Trophoblast cell (in vitro differentiated cells and primary cell): Measurements from ENCODE around the gene BIRC7.

Experiments used
- DNase-seq, 2 donors: peaks; one replicate each; pipeline ENCODE4 v3.0.0-alpha.2; 2016
- H2AFZ ChIP-seq: 2 replicates; pipeline ENCODE4 v1.6.1; 2013; ENCODE audit warnings: low read length, moderate library complexity, mild to moderate bottlenecking; ENCODE audit not compliant: insufficient read depth, poor library complexity
- H2AK5ac ChIP-seq: 2 replicates; pipeline ENCODE4 v1.6.1; 2013; ENCODE audit warnings: mild to moderate bottlenecking, low read length
- H2BK120ac ChIP-seq: 2 replicates; pipeline ENCODE4 v1.6.1; 2013; ENCODE audit warnings: low read length, mild to moderate bottlenecking, moderate library complexity; ENCODE audit not compliant: insufficient read depth, poor library complexity
- H2BK12ac ChIP-seq: 2 replicates; pipeline ENCODE4 v1.6.1; 2013; ENCODE audit warnings: mild to moderate bottlenecking, low read length, moderate library complexity
- H2BK5ac ChIP-seq: 2 replicates; pipeline ENCODE4 v1.6.1; 2013; ENCODE audit warnings: low read length, low read depth, moderate library complexity, mild to moderate bottlenecking; ENCODE audit not compliant: poor library complexity
- H3K14ac ChIP-seq: 2 replicates; pipeline ENCODE4 v1.6.1; 2013; ENCODE audit warnings: mild to moderate bottlenecking, low read length
- H3K18ac ChIP-seq: 2 replicates; pipeline ENCODE4 v1.6.1; 2013; ENCODE audit warnings: mild to moderate bottlenecking, low read length
- H3K23ac ChIP-seq: 2 replicates; pipeline ENCODE4 v1.6.1; 2013; ENCODE audit warnings: low read length
- H3K27ac ChIP-seq: 2 replicates; pipeline ENCODE4 v1.5.1; 2013; ENCODE audit warnings: low read depth, mild to moderate bottlenecking, inconsistent platforms, low read length, moderate library complexity
- H3K27me3 ChIP-seq: 2 replicates; pipeline ENCODE4 v1.6.1; 2013; ENCODE audit warnings: inconsistent platforms, mild to moderate bottlenecking, low read length, moderate library complexity; ENCODE audit not compliant: insufficient read depth
- H3K36me3 ChIP-seq, 2 experiments: 1 replicate in 1 of 2; 2 replicates in 1 of 2; pipeline ENCODE4 v1.6.1; 2013; ENCODE audit warnings: low read length in 2 of 2, mild to moderate bottlenecking in 2 of 2, moderate library complexity in 1 of 2; ENCODE audit not compliant: insufficient read depth in 2 of 2, control insufficient read depth in 1 of 2
- H3K4ac ChIP-seq: 2 replicates; pipeline ENCODE4 v1.6.1; 2013; ENCODE audit warnings: low read depth, mild to moderate bottlenecking, low read length, moderate library complexity
- H3K4me1 ChIP-seq, 2 experiments: 1 replicate in 1 of 2; 2 replicates in 1 of 2; pipeline ENCODE4 v1.6.1; 2013; ENCODE audit warnings: low read length in 2 of 2, mild to moderate bottlenecking in 2 of 2, moderate library complexity in 1 of 2; ENCODE audit not compliant: insufficient read depth in 2 of 2, control insufficient read depth in 1 of 2
- H3K4me2 ChIP-seq: 2 replicates; pipeline ENCODE4 v1.6.1; 2013; ENCODE audit warnings: inconsistent platforms, mild to moderate bottlenecking, low read length, moderate library complexity
- H3K4me3 ChIP-seq: 2 replicates; pipeline ENCODE4 v1.5.1; 2013; ENCODE audit warnings: mild to moderate bottlenecking, low read depth, low read length, inconsistent platforms
- H3K79me1 ChIP-seq: one replicate; pipeline ENCODE4 v1.6.1; 2013; ENCODE audit warnings: low read length
- H3K79me2 ChIP-seq: 2 replicates; pipeline ENCODE4 v1.6.1; 2013; ENCODE audit warnings: low read length, mild to moderate bottlenecking; ENCODE audit not compliant: control insufficient read depth, insufficient read depth, poor library complexity
- H3K9ac ChIP-seq: 2 replicates; pipeline ENCODE4 v1.6.1; 2013; ENCODE audit warnings: mild to moderate bottlenecking, low read length
- H3K9me3 ChIP-seq: 2 replicates; pipeline ENCODE4 v1.6.1; 2013; ENCODE audit warnings: low read depth, mild to moderate bottlenecking, control low read depth, inconsistent platforms, low read length; ENCODE audit not compliant: insufficient read depth
- H4K12ac ChIP-seq: 2 replicates; pipeline ENCODE4 v1.6.1; 2013; ENCODE audit warnings: low read depth, mild to moderate bottlenecking, low read length, moderate library complexity
- H4K8ac ChIP-seq: 2 replicates; pipeline ENCODE4 v1.6.1; 2013; ENCODE audit warnings: low read depth, mild to moderate bottlenecking, low read length, moderate library complexity
- H4K91ac ChIP-seq: one replicate; pipeline ENCODE4 v1.6.1; 2013; ENCODE audit warnings: low read depth, mild to moderate bottlenecking, low read length, moderate library complexity
- WGBS: extraction: QIAGEN DNeasy Blood & Tissue Kit; methylation state at CpG from one replicate; pipeline ENCODE4 v1.1.7; 2013; ENCODE audit warnings: missing lambda C conversion rate; ENCODE audit not compliant: insufficient read length, insufficient coverage; ENCODE audit errors: extremely low coverage; 5-methylcytosine and 5-hydroxymethylcytosine counted together

The BIRC7 gene

DNA sequence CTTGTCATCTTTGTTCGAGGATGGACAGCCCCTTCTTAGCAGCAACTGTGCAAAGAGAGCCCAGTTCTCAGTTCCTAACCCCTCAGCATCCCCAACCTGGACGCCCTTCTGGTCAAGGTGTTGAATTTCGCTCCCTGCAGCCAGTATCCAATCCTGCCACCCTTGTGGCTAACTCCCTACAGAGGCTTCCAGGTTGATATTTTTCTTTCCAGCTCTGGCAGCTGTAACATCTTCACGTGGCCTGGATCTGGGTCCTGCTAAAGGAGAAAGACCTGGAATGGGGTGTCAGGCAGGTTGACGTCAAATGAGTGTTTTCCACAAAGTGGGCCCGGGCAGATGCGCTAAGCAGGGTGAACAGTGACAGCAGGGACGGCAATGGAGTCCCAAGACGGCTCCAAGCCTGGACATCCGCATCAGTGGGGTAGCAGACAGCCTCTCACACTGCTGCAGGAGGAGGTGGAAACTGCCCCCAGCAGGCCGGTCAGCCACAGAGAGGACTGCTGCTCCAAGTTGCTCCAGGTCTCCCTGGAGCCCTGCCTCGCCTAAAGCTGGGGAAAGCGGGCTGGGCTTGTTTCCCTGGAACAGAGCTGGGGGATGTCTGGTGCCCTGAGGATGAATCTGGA, 18.7 kb upstream of the BIRC7 start:
- Histone ChIP-seq H2BK5ac (no peak overlapping the region), H3K9me3 (no peaks in the 10 kb centered on the region), H3K23ac (no peak overlapping the region), H3K4ac (peak overlapping the region; percentile 71), H3K18ac (peak overlapping the region; percentile 88), H4K8ac (peak overlapping the region; percentile 89), H3K79me1 (peaks cover 21% of the 10 kb centered on the region), H2BK12ac (peak overlapping the region; percentile 21), H3K27ac (peak overlapping the region; percentile 75), H3K27me3 (no peaks in the 10 kb centered on the region), H4K91ac (peak overlapping the region; percentile 92), H4K12ac (no peak overlapping the region), H3K14ac (peak overlapping the region; percentile 92), H3K4me2 (peak overlapping the region; percentile 90), H2AFZ (peak overlapping the region; percentile 86), H3K4me3 (no peak overlapping the region), H3K9ac (peak overlapping the region; percentile 38), H3K36me3 (peaks cover 15 to 22% of the 10 kb centered on the region in 2 experiments), H3K4me1 (peaks cover 19 to 31% of the 10 kb centered on the region in 2 experiments), H3K79me2 (peaks cover 29% of the 10 kb centered on the region), H2BK120ac (peak overlapping the region; percentile 92), H2AK5ac (peak overlapping the region; percentile 92)
- no CpG with 5 or more reads among the region's 13 CpGs for WGBS
- no peak for DNase-seq

DNA sequence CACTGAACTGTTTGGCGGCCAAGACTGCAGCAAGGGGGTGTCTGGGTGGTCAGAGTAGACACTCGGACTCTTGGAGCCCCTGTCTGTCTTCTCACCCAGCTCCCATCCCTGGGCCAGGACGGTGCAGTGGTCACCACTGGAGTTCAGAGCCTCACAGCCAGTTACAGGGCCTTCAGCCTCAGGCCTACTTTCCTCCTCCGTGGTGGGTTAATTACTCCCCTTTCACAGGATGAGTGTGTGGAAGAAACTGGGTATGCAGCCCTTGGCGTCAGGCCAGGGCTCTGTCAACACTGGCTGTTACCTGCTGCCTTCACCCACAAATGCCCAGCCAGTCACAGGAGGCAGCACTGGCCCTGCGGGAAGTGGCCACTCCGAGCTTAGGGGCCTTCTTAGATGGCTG, 18.0 kb upstream of the BIRC7 start:
- Histone ChIP-seq H3K79me2 (peaks cover 21% of the 10 kb centered on the region), H3K18ac (no peak overlapping the region), H3K4me2 (no peak overlapping the region), H2AFZ (no peak overlapping the region), H3K27me3 (no peaks in the 10 kb centered on the region), H3K79me1 (peaks cover 21% of the 10 kb centered on the region), H2AK5ac (peak overlapping the region; percentile 39), H4K8ac (peak overlapping the region; percentile 89), H3K36me3 (peaks cover 8 to 15% of the 10 kb centered on the region in 2 experiments), H3K4me3 (no peak overlapping the region), H2BK12ac (peak overlapping the region; percentile 64), H4K12ac (no peak overlapping the region), H2BK5ac (no peak overlapping the region), H3K4ac (no peak overlapping the region), H2BK120ac (peak overlapping the region; percentile 10), H3K14ac (no peak overlapping the region), H3K9ac (no peak overlapping the region), H3K4me1 (peaks cover 15 to 24% of the 10 kb centered on the region in 2 experiments), H4K91ac (peak overlapping the region; percentile 92), H3K9me3 (no peaks in the 10 kb centered on the region), H3K27ac (no peak overlapping the region), H3K23ac (no peak overlapping the region)
- no CpG with 5 or more reads among the region's 7 CpGs for WGBS
- DNase-seq = no peak

DNA sequence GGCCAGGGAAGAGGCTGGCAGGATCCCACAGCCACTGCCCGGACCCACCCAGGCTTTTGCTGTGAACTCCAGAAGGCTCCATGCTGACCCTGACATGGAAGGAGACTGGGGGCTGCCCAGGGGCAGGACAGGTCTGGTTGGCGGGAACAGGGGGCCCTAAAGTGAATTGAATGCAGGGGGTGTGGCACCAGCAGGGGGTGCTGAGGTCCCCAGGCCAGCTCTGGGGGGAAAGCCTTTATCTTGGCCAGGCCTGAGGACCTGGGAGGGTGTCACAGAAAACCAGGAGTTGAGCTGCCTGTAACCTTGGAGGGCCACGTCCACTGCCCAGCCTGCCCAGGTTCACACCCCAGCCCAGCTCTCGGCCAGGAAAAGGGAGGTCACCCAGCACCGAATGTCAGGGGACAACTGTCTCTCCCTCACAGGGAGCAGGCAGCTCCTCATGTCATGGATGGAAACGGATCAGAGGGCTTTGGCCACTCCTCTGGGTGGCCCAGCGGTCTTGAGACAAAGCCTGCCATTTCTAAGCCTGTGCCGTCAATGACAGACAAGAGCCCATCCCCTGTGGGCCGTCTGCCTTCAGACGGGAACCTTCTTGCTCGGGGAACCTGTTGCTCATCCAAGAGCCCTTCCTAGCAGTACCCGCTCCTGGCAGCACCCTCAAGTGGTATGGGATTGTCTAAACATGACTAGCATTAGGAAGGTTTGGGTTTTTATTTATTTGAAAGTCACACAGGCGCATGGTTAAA, 16.8 kb upstream of the BIRC7 start:
- H2BK12ac ChIP-seq = no peak overlapping the region
- no peak overlapping the region for H3K4ac ChIP-seq
- H3K4me3 ChIP-seq = no peak overlapping the region
- H3K14ac ChIP-seq = no peak overlapping the region
- H3K27me3 ChIP-seq = no peaks in the 10 kb centered on the region
- H3K18ac ChIP-seq = no peak overlapping the region
- no peak overlapping the region for H2AFZ ChIP-seq
- H4K12ac ChIP-seq = no peak overlapping the region
- peaks cover 21% of the 10 kb centered on the region for H3K79me1 ChIP-seq
- H3K27ac ChIP-seq = no peak overlapping the region
- no peak overlapping the region for H2BK5ac ChIP-seq
- H3K36me3 ChIP-seq = peaks cover 0 to 7% of the 10 kb centered on the region in 2 experiments
- H2AK5ac ChIP-seq = no peak overlapping the region
- no peak overlapping the region for H3K9ac ChIP-seq
- peaks cover 9 to 19% of the 10 kb centered on the region in 2 experiments for H3K4me1 ChIP-seq
- no peak overlapping the region for H3K23ac ChIP-seq
- peaks cover 14% of the 10 kb centered on the region for H3K79me2 ChIP-seq
- H4K91ac ChIP-seq = peak overlapping the region; percentile 7
- H3K4me2 ChIP-seq = no peak overlapping the region
- H2BK120ac ChIP-seq = no peak overlapping the region
- WGBS = no CpG with 5 or more reads among the region's 13 CpGs
- no peak for DNase-seq
- no peaks in the 10 kb centered on the region for H3K9me3 ChIP-seq
- no peak overlapping the region for H4K8ac ChIP-seq

DNA sequence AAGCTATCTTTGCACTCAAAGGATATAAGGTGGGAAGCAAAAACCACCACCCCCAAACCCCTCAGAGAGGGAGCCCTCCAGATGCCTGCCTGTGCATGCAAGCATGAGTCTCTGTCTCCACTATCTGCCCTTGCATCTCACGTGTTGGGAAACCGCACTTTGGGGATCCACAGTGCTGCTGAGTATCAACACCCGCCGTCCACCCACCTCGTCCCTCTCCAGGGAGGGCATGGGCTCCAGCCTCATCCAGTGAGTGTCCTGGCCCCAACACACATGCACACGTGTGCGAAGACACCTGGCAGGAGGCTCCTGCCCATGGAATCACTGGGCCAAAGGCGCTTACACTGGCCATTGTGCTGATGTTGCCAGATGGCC, 16.3 kb upstream of the BIRC7 start:
- H2BK5ac ChIP-seq = no peak overlapping the region
- H3K4me2 ChIP-seq = no peak overlapping the region
- WGBS = no CpG with 5 or more reads among the region's 8 CpGs
- peaks cover 15 to 22% of the 10 kb centered on the region in 2 experiments for H3K4me1 ChIP-seq
- peaks cover 12% of the 10 kb centered on the region for H3K79me2 ChIP-seq
- DNase-seq = no peak
- no peak overlapping the region for H3K23ac ChIP-seq
- H3K79me1 ChIP-seq = peaks cover 20% of the 10 kb centered on the region
- no peaks in the 10 kb centered on the region for H3K9me3 ChIP-seq
- no peak overlapping the region for H3K9ac ChIP-seq
- no peak overlapping the region for H2AK5ac ChIP-seq
- H3K36me3 ChIP-seq = peaks cover 0 to 4% of the 10 kb centered on the region in 2 experiments
- H4K12ac ChIP-seq = no peak overlapping the region
- no peak overlapping the region for H2BK120ac ChIP-seq
- H3K27ac ChIP-seq = no peak overlapping the region
- H2BK12ac ChIP-seq = no peak overlapping the region
- no peak overlapping the region for H3K4ac ChIP-seq
- no peak overlapping the region for H4K91ac ChIP-seq
- H3K14ac ChIP-seq = no peak overlapping the region
- no peak overlapping the region for H2AFZ ChIP-seq
- H3K27me3 ChIP-seq = no peaks in the 10 kb centered on the region
- no peak overlapping the region for H3K18ac ChIP-seq
- H4K8ac ChIP-seq = no peak overlapping the region
- H3K4me3 ChIP-seq = no peak overlapping the region
